Heart left ventricle (tissue), 16 donors: ENCODE results near the gene DYNC1I1. TPM values are rescaled to one million over a fixed set of nuclear protein-coding genes. Genes with fewer than 3 reads are reported as not detected.

ENCODE experiments used
- ATAC-seq, 4 donors: fragments of 200-7000 bp; cut with Tn5 transposase; one replicate each; pipeline ENCODE4 v1.9.1; 2020 to 2022; ENCODE audit warnings: moderate library complexity in 4 of 4, mild to moderate bottlenecking in 3 of 4, moderate number of reproducible peaks in 1 of 4
- DNase-seq, 5 donors: peaks; one replicate each; pipeline ENCODE4 v3.0.0-alpha.2; 2020
- H3K27ac ChIP-seq, 12 donors: fragments of 200-600 bp; sonication (generic) in 4 of 12; one replicate each; pipeline versions ENCODE4 v1.5.0 to v1.8.0; 2016 to 2022; ENCODE audit warnings: mild to moderate bottlenecking in 2 of 12
- H3K27me3 ChIP-seq, 9 donors: fragments of 200-600 bp; sonication (generic) in 2 of 9; one replicate each; pipeline versions ENCODE4 v1.5.1 to v1.8.0; 2016 to 2022; ENCODE audit warnings: mild to moderate bottlenecking in 3 of 9
- H3K36me3 ChIP-seq, 9 donors: fragments of 200-600 bp; sonication (generic) in 2 of 9; one replicate each; pipeline versions ENCODE4 v1.5.0 to v1.8.0; 2018 to 2022; ENCODE audit warnings: mild to moderate bottlenecking in 2 of 9
- H3K4me1 ChIP-seq, 12 donors: fragments of 200-600 bp; sonication (generic) in 4 of 12; one replicate each; pipeline versions ENCODE4 v1.5.0 to v1.8.0; 2016 to 2022; ENCODE audit warnings: mild to moderate bottlenecking in 3 of 12
- H3K4me3 ChIP-seq, 12 donors: fragments of 200-600 bp; sonication (generic) in 4 of 12; one replicate each; pipeline versions ENCODE4 v1.5.0 to v1.8.0; 2017 to 2022; ENCODE audit warnings: mild to moderate bottlenecking in 9 of 12, moderate library complexity in 4 of 12
- H3K9me3 ChIP-seq, 12 donors: fragments of 200-600 bp; sonication (generic) in 4 of 12; one replicate each; pipeline versions ENCODE4 v1.5.0 to v1.8.0; 2016 to 2022; ENCODE audit warnings: mild to moderate bottlenecking in 1 of 12
- POLR2A ChIP-seq, 2 donors: fragments of 450-650 bp; IDR thresholded peaks; one replicate each; pipeline ENCODE4 v1.6.1; 2017; ENCODE audit warnings: antibody characterized with exemption in 2 of 2, mild to moderate bottlenecking in 2 of 2, moderate library complexity in 2 of 2
- WGBS, 4 donors: extraction: QIAGEN DNeasy Blood & Tissue Kit in 2 of 4; methylation state at CpG; one replicate each; pipeline versions ENCODE4 v1.1.5 to v1.1.7; 2013 to 2018; 5-methylcytosine and 5-hydroxymethylcytosine counted together
- intact Hi-C, 10 donors: fragments of 100-400 bp; cut with DNase I; formaldehyde crosslinking; loops; one replicate each; pipeline versions ENCODE4 v1.11.1 to v1.14.2; 2022
- polyA plus RNA-seq, 2 donors: library from polyadenylated mRNA; stranded (reverse); fragments of 200-250 nt; gene quantifications; one replicate each; pipeline ENCODE4 v1.2.3, GENCODE V29; 2013
- total RNA-seq, 9 donors: library from RNA; depleted of rRNA in 2 of 9; stranded (reverse); fragments of >200 nt in 2 of 9; fragmentation: NEBNext Ultra II Directional in 3 of 9; extraction: Animal tissue kit (Norgen Biotek cat#: 25700) in 3 of 9; gene quantifications; one replicate each; pipeline versions ENCODE4 v1.1.0 to v1.2.4, GENCODE V29; 2016 to 2023
- TF ChIP-seq, protein P1 (sequence below), 12 donors: fragments of 200-600 bp; sonication (generic) in 4 of 12; IDR thresholded peaks; one replicate each; pipeline versions ENCODE4 v1.5.0 to v1.8.0; 2018 to 2022; ENCODE audit warnings: antibody characterized with exemption in 12 of 12, mild to moderate bottlenecking in 5 of 12
- donor health status: ischemic (EF 13 %, LVEDD 7.1; RV severe dilation, severe dysfunction).
- donor health status: healthy with polysubstance abuse.
- donor health status: DM: no; HTN: yes; CAD: no.
- donor health status: DM: no; HTN: no; CAD: no.
- donor health status: ischemic (EF 25% LVEDD 6.9; RV normal size, moderate dysfunction).
- donor health status: ischemic (EF 25% LVEDD 5.7; RV mildly dilated, moderate dysfunction).
- donor health status: healthy.
- donor health status: DM: yes; HTN: yes; CAD: no.
- donor health status: ischemic (EF 35%, LVEDD 5.7; RV mildly dilated, moderate dysfunction).
- donor health status: nonischemic (EF 11% LVEDD 7.7; RV severe dilation, severe dysfunction).
- donor health status: DM: yes; HTN: yes; CAD: no.
- donor health status: PGD.
- donor health status: ischemic (EF 29% LVEDD 5.4; RV normal size, mild dysfunction).
- donor health status: nonischemic (EF 23%, LVEDD 6.1; RV moderate dilation, normal function).

Gene DYNC1I1
- total and polyA plus RNA-seq, 11 donors = 6.1 to 46.8 (median 30.6) TPM

DNA sequence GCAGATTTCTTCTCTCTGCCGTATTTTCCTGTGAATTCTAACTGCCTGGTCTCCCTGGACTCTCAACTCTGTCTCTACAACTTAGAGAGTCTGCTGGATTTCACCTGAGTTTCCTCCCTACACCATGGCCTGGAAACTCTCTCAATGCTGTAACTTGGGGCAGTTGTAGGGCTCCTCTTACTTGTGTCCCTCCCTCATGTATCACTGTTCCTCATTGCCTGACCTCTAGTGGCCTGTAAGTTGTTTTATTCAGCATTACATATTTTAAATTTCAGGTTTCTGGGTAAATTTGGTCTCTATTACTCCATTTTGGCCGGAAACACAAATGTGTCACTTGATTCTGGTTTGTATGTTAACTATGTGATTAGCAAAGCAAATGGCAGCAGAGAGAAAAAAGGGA lies 70.9 kb downstream of the DYNC1I1 start:
- DNase-seq (no peak), ATAC-seq (no peak)
- Histone ChIP-seq H3K9me3 (peaks cover 0 to 17% (median 0%) of the 10 kb centered on the region in 12 donors), H3K36me3 (no peaks in the 10 kb centered on the region), H3K4me3 (no peak overlapping the region), H3K27ac (no peak overlapping the region), H3K4me1 (peaks cover 0 to 8% (median 0%) of the 10 kb centered on the region in 12 donors), H3K27me3 (no peaks in the 10 kb centered on the region)
- 62 to 80% (median 74%) methylated on average over 2 of the region's 2 CpGs for WGBS, 4 donors
- TF ChIP-seq POLR2A (IDR thresholded peaks at IDR 0.05) = no peak
- TF ChIP-seq, protein P1, sequence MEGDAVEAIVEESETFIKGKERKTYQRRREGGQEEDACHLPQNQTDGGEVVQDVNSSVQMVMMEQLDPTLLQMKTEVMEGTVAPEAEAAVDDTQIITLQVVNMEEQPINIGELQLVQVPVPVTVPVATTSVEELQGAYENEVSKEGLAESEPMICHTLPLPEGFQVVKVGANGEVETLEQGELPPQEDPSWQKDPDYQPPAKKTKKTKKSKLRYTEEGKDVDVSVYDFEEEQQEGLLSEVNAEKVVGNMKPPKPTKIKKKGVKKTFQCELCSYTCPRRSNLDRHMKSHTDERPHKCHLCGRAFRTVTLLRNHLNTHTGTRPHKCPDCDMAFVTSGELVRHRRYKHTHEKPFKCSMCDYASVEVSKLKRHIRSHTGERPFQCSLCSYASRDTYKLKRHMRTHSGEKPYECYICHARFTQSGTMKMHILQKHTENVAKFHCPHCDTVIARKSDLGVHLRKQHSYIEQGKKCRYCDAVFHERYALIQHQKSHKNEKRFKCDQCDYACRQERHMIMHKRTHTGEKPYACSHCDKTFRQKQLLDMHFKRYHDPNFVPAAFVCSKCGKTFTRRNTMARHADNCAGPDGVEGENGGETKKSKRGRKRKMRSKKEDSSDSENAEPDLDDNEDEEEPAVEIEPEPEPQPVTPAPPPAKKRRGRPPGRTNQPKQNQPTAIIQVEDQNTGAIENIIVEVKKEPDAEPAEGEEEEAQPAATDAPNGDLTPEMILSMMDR (IDR thresholded peaks at IDR 0.05) = peak in 3 of 12 donors; percentile 4 to 14 (median 14)
- intact Hi-C loops = loop anchor here in 1 of 10 donors (10.0 kb wide), 1 partner anchor 58 kb away; no protein-coding TSS in a partner anchor

DNA sequence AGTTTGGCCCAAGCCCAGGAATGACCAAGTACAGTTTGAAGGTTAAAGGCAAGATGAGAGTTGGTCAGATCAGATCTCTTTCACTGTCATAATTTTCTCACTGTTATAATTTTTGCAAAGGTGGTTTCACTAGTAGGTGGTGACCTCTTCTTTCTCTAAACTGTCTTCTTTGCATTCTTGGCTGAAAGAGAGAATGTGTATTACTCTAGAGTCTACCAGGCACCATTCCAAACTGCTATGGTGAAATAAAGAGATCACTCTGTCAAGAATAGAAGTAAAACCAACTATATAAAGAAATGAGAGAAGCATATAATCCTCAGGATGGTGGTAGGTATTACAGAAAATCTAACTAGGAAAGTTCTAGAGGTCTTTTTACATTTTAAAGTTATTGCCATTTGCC lies 72.7 kb downstream of the DYNC1I1 start:
- no peaks in the 10 kb centered on the region for H3K27me3 ChIP-seq
- H3K27ac ChIP-seq = no peak overlapping the region
- ATAC-seq = peak in 1 of 4 donors; percentile 28
- peaks cover 0 to 8% (median 0%) of the 10 kb centered on the region in 12 donors for H3K9me3 ChIP-seq
- intact Hi-C loops = loop anchor here in 1 of 10 donors (10.0 kb wide), 1 partner anchor 60 kb away; no protein-coding TSS in a partner anchor
- no peaks in the 10 kb centered on the region for H3K36me3 ChIP-seq
- DNase-seq = no peak
- H3K4me3 ChIP-seq = no peak overlapping the region
- TF ChIP-seq POLR2A (IDR thresholded peaks at IDR 0.05) = no peak
- TF ChIP-seq, protein P1 (IDR thresholded peaks at IDR 0.05) = no peak
- H3K4me1 ChIP-seq = peaks cover 0 to 8% (median 0%) of the 10 kb centered on the region in 12 donors

DNA sequence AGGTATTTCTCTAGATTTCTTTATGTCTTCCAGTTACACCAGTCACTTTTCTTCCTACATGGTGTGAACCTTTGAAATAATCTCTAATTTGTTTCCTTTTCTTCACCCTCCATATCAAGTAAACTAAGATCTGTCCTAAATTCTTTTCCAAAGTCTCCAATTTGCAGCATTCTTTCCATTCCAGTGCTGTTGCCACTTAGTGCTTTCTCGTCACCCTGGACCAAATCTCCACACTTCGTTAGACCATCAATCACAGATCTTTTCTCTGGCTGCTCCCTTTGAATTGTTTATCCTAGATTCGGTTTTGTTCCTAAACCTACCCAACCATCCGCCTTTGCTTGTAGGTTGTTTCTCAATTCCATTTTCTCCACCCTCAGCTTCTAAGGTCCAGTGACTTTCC lies 74.7 kb downstream of the DYNC1I1 start:
- intact Hi-C loops = loop anchor here in 1 of 10 donors (10.0 kb wide), 1 partner anchor 62 kb away; no protein-coding TSS in a partner anchor
- TF ChIP-seq POLR2A (IDR thresholded peaks at IDR 0.05) = no peak
- Histone ChIP-seq H3K4me3 (no peak overlapping the region), H3K36me3 (no peaks in the 10 kb centered on the region), H3K9me3 (no peaks in the 10 kb centered on the region), H3K27ac (no peak overlapping the region), H3K4me1 (peaks cover 0 to 8% (median 0%) of the 10 kb centered on the region in 12 donors), H3K27me3 (no peaks in the 10 kb centered on the region)
- DNase-seq (no peak), ATAC-seq (no peak)
- WGBS, 4 donors = 48 to 59% (median 54%) methylated on average over 4 of the region's 4 CpGs

DNA sequence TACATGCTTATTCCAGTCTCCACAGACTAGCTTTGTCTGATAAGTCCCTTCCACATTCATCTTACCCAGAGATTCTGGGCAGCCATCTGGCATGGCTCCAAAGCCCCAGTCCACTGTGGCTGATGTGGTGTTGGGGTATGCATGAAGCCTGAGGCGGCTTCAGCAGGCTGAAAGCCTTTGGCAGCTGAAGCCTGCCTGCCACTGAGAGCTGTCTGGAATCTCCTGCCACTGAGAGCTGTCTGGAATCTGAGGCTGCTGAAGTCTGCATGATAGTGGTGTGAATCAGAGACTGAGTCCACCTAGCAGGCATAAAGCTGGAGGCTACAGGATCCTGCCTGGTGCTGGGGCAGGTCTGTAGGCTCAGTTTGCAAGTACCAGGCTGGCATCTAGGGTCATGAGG lies 87.1 kb downstream of the DYNC1I1 start:
- no peak for TF ChIP-seq POLR2A (IDR thresholded peaks at IDR 0.05)
- TF ChIP-seq, protein P1 (IDR thresholded peaks at IDR 0.05) = no peak
- 38 to 49% (median 44%) methylated on average over 1 of the region's 1 CpG; no CpG with 5 or more reads in 1 of the 4 donors for WGBS, 4 donors
- H3K27me3 ChIP-seq = no peaks in the 10 kb centered on the region
- H3K4me3 ChIP-seq = no peak overlapping the region
- H3K9me3 ChIP-seq = peaks cover 0 to 15% (median 0%) of the 10 kb centered on the region in 12 donors
- H3K27ac ChIP-seq = no peak overlapping the region
- intact Hi-C loops = no loop called here
- H3K36me3 ChIP-seq = no peaks in the 10 kb centered on the region
- DNase-seq = peak in 2 of 5 donors; percentile 8 to 31
- H3K4me1 ChIP-seq = no peaks in the 10 kb centered on the region
- peak; percentile 49 to 77 (median 63) for ATAC-seq

DNA sequence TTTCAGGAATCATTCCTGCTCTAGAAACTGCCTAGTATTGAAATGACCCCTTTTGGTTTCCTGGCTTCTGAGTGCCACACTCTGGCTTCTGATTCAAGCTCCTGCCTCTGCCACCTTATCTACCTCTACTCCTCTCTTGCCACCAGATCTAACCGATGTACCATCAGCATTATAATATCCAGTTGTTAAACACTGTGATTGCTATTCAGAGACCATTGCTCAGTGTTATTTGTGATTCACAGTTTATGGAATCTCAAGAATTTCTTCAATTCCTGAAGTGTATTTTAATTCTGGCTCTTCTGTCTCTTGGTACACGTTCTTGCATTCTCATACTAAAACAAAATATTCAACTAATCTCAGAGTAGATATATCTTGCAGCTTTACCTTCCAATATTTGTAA lies 88.7 kb downstream of the DYNC1I1 start:
- no peak for ATAC-seq
- DNase-seq = no peak
- Histone ChIP-seq H3K4me3 (no peak overlapping the region), H3K36me3 (no peaks in the 10 kb centered on the region), H3K27me3 (no peaks in the 10 kb centered on the region), H3K4me1 (no peaks in the 10 kb centered on the region), H3K27ac (no peak overlapping the region), H3K9me3 (peaks cover 0 to 15% (median 0%) of the 10 kb centered on the region in 12 donors)
- 51 to 59% (median 55%) methylated on average over 2 of the region's 2 CpGs for WGBS, 4 donors
- intact Hi-C loops = loop anchor here in 1 of 10 donors (10.0 kb wide), 1 partner anchor 336 kb away; no protein-coding TSS in a partner anchor
- no peak for TF ChIP-seq POLR2A (IDR thresholded peaks at IDR 0.05)
- TF ChIP-seq, protein P1 (IDR thresholded peaks at IDR 0.05) = no peak
